ENCODE results near the gene TNRC18. TPM values are rescaled to one million over a fixed set of nuclear protein-coding genes. Genes with fewer than 3 reads are reported as not detected.
"Not testable (repeated sequence)": the region's sequence is repeated elsewhere in the genome, so short reads cannot be mapped to it uniquely, and the experiment has no call there.

Gene TNRC18, protein sequence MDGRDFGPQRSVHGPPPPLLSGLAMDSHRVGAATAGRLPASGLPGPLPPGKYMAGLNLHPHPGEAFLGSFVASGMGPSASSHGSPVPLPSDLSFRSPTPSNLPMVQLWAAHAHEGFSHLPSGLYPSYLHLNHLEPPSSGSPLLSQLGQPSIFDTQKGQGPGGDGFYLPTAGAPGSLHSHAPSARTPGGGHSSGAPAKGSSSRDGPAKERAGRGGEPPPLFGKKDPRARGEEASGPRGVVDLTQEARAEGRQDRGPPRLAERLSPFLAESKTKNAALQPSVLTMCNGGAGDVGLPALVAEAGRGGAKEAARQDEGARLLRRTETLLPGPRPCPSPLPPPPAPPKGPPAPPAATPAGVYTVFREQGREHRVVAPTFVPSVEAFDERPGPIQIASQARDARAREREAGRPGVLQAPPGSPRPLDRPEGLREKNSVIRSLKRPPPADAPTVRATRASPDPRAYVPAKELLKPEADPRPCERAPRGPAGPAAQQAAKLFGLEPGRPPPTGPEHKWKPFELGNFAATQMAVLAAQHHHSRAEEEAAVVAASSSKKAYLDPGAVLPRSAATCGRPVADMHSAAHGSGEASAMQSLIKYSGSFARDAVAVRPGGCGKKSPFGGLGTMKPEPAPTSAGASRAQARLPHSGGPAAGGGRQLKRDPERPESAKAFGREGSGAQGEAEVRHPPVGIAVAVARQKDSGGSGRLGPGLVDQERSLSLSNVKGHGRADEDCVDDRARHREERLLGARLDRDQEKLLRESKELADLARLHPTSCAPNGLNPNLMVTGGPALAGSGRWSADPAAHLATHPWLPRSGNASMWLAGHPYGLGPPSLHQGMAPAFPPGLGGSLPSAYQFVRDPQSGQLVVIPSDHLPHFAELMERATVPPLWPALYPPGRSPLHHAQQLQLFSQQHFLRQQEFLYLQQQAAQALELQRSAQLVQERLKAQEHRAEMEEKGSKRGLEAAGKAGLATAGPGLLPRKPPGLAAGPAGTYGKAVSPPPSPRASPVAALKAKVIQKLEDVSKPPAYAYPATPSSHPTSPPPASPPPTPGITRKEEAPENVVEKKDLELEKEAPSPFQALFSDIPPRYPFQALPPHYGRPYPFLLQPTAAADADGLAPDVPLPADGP (N-terminal part only)
- 45.5 TPM for polyA plus RNA-seq (2013, experiment 1 of 2)
- polyA plus RNA-seq (2013, experiment 2 of 2): 39.8 TPM

DNA sequence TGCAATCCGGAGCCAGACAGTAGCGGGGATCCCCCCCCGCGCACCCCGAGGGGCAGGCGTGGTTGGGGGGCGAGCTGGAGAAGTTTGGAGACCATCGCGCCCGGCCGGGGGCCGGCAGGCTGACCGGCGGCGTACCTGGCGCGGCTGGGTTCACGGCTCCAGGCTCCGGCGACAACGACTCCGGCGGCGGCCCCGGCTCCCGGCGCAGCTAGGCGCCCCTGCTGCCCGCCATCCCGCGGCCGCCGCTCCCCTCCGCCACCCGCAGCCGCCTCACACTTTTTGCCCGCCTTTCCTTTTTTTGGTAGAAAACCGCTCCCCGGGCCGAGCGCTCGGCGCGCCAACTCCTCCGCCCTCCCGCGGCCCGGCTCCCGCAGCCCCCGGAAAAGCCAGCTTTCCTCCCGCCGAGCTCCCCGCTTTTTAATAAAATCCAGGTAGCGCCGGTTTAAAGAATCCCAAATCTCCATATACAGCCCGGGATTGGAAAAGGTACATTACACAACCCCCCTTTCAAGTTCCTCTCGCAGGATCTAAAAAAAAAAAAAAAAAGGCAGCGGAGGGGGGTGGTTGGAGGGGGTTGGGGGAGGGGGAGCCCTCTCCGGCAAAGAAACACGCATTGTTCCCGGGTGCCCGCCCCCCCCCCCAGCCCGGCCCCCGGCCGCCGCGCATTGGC lies at the start of gene TNRC18:
TSS of gene TNRC18 (minus strand) at position 529 of the 670 bp plus-strand sequence. CDS start 2,588 bp downstream, outside the sequence.
- H4K8ac ChIP-seq (ENCODE audit: low read length): peak within 1 kb of the TSS; percentile 82
- H4K91ac ChIP-seq (ENCODE audit: low read length): peak within 1 kb of the TSS; percentile 93
- H3K4me1 ChIP-seq (ENCODE audit: control insufficient read depth, insufficient read depth, low read depth, low read length): peaks cover 20% of the 10 kb centered on the region
- WGBS: under 1% methylated on average over 50 of the region's 67 CpGs
- peak within 1 kb of the TSS; percentile 96 to 98 for H3K18ac ChIP-seq (ENCODE audit: low read depth in 1 of 2, low read length in 2 of 2)
- peak within 1 kb of the TSS; percentile 99 for H3K27ac ChIP-seq (ENCODE audit: low read length, poor library complexity, severe bottlenecking)
- no peak within 1 kb of the TSS for H2AFZ ChIP-seq (ENCODE audit: low read depth, low read length)
- H2AK5ac ChIP-seq (ENCODE audit: low read length, severe bottlenecking): peak within 1 kb of the TSS; percentile 94
- H2BK15ac ChIP-seq (ENCODE audit: low read depth, poor library complexity, severe bottlenecking): peak within 1 kb of the TSS; percentile 100
- peak within 1 kb of the TSS; percentile 82 to 91 for H3K4me3 ChIP-seq (ENCODE audit: insufficient read depth in 1 of 2, low read depth in 1 of 2, low read length in 2 of 2)
- H2BK5ac ChIP-seq (ENCODE audit: low read depth, low read length, poor library complexity, severe bottlenecking): peak within 1 kb of the TSS; percentile 99
- peak within 1 kb of the TSS; percentile 90 to 96 for H3K23ac ChIP-seq (ENCODE audit: low read length in 2 of 2)
- peak within 1 kb of the TSS; percentile 97 to 100 for H3K4ac ChIP-seq (ENCODE audit: low read depth in 1 of 2, low read length in 2 of 2)
- H3K27me3 ChIP-seq (ENCODE audit: control insufficient read depth in 1 of 2, insufficient read depth in 1 of 2, low read length in 2 of 2): no peaks in the 10 kb centered on the region
- peaks cover under 1% of the 10 kb centered on the region for H3K79me1 ChIP-seq (replicated peaks; ENCODE audit: low read length, poor library complexity, severe bottlenecking)
- DNase-seq: no peak
- peak within 1 kb of the TSS; percentile 95 for H3K4me2 ChIP-seq (ENCODE audit: low read length, poor library complexity, severe bottlenecking)
- peak within 1 kb of the TSS; percentile 100 for H3K9ac ChIP-seq (ENCODE audit: low read length)
- peak within 1 kb of the TSS; percentile 6 to 100 for H3K14ac ChIP-seq (ENCODE audit: low read length in 2 of 2)
- no peaks in the 10 kb centered on the region for H3K9me3 ChIP-seq (ENCODE audit: control insufficient read depth, low read length)
- peaks cover 0 to 16% of the 10 kb centered on the region in 2 experiments for H3K36me3 ChIP-seq (ENCODE audit: control insufficient read depth in 1 of 2, insufficient read depth in 2 of 2, low read depth in 1 of 2, low read length in 2 of 2)
- H2BK120ac ChIP-seq (ENCODE audit: low read depth, low read length): peak within 1 kb of the TSS; percentile 100
- H2BK12ac ChIP-seq (ENCODE audit: low read length in 2 of 2): peak within 1 kb of the TSS in 1 of 2 experiments; percentile 95

DNA sequence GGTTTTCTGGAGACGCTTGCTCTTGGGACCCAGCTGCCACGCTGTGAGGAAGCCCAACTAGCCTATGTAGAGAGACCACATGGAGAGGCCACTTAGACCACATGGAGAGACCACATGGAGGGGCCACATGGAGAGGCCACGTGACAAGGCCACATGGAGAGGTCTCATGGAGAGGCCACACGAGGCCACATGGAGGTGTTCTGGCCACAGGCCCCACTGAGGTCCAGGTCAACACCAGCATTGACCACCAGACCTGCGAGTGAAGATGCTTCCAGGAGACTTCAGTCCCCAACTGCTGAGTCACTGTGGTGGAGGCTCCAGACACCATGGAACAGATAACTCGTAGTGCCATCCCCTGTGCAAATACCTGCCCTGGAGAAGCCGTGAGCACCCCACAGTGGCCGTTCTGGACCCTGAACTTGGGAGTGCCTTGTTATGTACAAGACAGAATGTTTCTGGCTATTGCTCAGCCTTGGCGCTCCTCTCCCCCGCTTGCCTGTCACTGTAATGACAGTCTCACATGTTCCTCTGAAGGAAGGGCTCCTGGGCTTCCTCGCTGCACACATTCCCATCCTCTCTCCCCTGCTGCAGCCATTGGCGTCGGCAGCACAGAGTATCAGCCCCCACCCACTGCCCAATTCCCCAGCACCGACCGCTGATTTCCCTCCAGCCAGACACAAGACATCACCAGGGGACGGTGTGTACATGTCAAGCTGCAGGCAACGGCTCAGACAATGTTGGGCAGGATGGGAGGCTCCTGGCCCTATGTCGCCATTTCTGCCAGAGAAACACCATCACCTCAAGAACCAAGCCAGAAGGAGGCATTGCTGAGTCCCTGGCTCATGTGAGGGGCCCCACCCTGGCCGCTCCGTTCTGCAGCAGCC lies 49.0 kb upstream of the TNRC18 start:
- Histone ChIP-seq H3K36me3 (ENCODE audit: control insufficient read depth in 1 of 2, insufficient read depth in 2 of 2, low read depth in 1 of 2, low read length in 2 of 2) (peaks cover 0 to 39% of the 10 kb centered on the region in 2 experiments), H3K79me1 (replicated peaks; ENCODE audit: low read length, poor library complexity, severe bottlenecking) (peaks cover 7% of the 10 kb centered on the region), H3K18ac (ENCODE audit: low read depth in 1 of 2, low read length in 2 of 2) (no peak overlapping the region), H2BK12ac (ENCODE audit: low read length in 2 of 2) (no peak overlapping the region), H3K4me1 (ENCODE audit: control insufficient read depth, insufficient read depth, low read depth, low read length) (peaks cover 6% of the 10 kb centered on the region), H2AFZ (ENCODE audit: low read depth, low read length) (no peak overlapping the region), H3K9me3 (ENCODE audit: control insufficient read depth, low read length) (peaks cover 5% of the 10 kb centered on the region), H3K27me3 (ENCODE audit: control insufficient read depth in 1 of 2, insufficient read depth in 1 of 2, low read length in 2 of 2) (no peaks in the 10 kb centered on the region), H3K27ac (ENCODE audit: low read length, poor library complexity, severe bottlenecking) (no peak overlapping the region), H2BK120ac (ENCODE audit: low read depth, low read length) (no peak overlapping the region), H2AK5ac (ENCODE audit: low read length, severe bottlenecking) (no peak overlapping the region), H2BK5ac (ENCODE audit: low read depth, low read length, poor library complexity, severe bottlenecking) (no peak overlapping the region), H3K23ac (ENCODE audit: low read length in 2 of 2) (no peak overlapping the region), H3K4me2 (ENCODE audit: low read length, poor library complexity, severe bottlenecking) (no peak overlapping the region), H4K91ac (ENCODE audit: low read length) (no peak overlapping the region), H3K9ac (ENCODE audit: low read length) (no peak overlapping the region), H3K4me3 (ENCODE audit: insufficient read depth in 1 of 2, low read depth in 1 of 2, low read length in 2 of 2) (no peak overlapping the region), H3K14ac (ENCODE audit: low read length in 2 of 2) (no peak overlapping the region), H2BK15ac (ENCODE audit: low read depth, poor library complexity, severe bottlenecking) (no peak overlapping the region), H4K8ac (ENCODE audit: low read length) (no peak overlapping the region), H3K4ac (ENCODE audit: low read depth in 1 of 2, low read length in 2 of 2) (no peak overlapping the region)
- DNase-seq: no peak
- 95% methylated on average over 20 of the region's 20 CpGs for WGBS

DNA sequence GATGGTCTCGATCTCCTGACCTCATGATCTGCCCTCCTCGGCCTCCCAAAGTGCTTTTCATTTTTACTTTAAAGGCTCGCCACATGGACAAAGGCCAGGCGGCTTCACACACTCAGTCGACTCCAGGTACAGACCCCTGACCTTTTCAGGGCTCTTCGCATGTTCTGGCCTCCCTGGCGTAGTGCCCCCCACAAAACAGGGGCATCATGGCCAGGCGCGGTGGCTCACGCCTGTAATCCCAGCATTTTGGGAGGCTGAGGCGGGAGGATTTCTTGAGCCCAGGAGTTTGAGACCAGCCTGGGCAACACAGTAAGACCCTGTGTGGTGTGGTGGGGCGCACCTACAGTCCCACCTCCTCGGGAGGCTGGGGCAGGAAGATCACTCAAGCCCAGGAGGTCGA lies 48.0 kb upstream of the TNRC18 start:
- not testable (repeated sequence) for H4K8ac ChIP-seq (ENCODE audit: low read length); H3K18ac ChIP-seq (ENCODE audit: low read depth in 1 of 2, low read length in 2 of 2); H3K27ac ChIP-seq (ENCODE audit: low read length, poor library complexity, severe bottlenecking); H2BK5ac ChIP-seq (ENCODE audit: low read depth, low read length, poor library complexity, severe bottlenecking); H3K4me2 ChIP-seq (ENCODE audit: low read length, poor library complexity, severe bottlenecking); H2BK15ac ChIP-seq (ENCODE audit: low read depth, poor library complexity, severe bottlenecking); H2AK5ac ChIP-seq (ENCODE audit: low read length, severe bottlenecking); H3K9me3 ChIP-seq (ENCODE audit: control insufficient read depth, low read length); H4K91ac ChIP-seq (ENCODE audit: low read length); H3K23ac ChIP-seq (ENCODE audit: low read length in 2 of 2); H3K27me3 ChIP-seq (ENCODE audit: control insufficient read depth in 1 of 2, insufficient read depth in 1 of 2, low read length in 2 of 2); DNase-seq; H3K4ac ChIP-seq (ENCODE audit: low read depth in 1 of 2, low read length in 2 of 2); H3K14ac ChIP-seq (ENCODE audit: low read length in 2 of 2); H3K9ac ChIP-seq (ENCODE audit: low read length); H3K4me3 ChIP-seq (ENCODE audit: insufficient read depth in 1 of 2, low read depth in 1 of 2, low read length in 2 of 2); H3K79me1 ChIP-seq (replicated peaks; ENCODE audit: low read length, poor library complexity, severe bottlenecking); H2BK120ac ChIP-seq (ENCODE audit: low read depth, low read length); H2AFZ ChIP-seq (ENCODE audit: low read depth, low read length); H3K4me1 ChIP-seq (ENCODE audit: control insufficient read depth, insufficient read depth, low read depth, low read length); H2BK12ac ChIP-seq (ENCODE audit: low read length in 2 of 2)
- WGBS: 91% methylated on average over 14 of the region's 14 CpGs
- peaks cover 0 to 34% of the 10 kb centered on the region in 2 experiments for H3K36me3 ChIP-seq (ENCODE audit: control insufficient read depth in 1 of 2, insufficient read depth in 2 of 2, low read depth in 1 of 2, low read length in 2 of 2)
